Caco-2 (cell line): ENCODE results near the gene ADAMTS2. TPM values are rescaled to one million over a fixed set of nuclear protein-coding genes. Genes with fewer than 3 reads are reported as not detected.
A peak's percentile ranks its signal among the peaks of the same experiment; 100 is the strongest.

ENCODE experiments used
- BruUV-seq: library from RNA; stranded (reverse); fragments of 400-500 nt; replicated peaks from 2 replicates; lab custom pipeline; 2021; lab: Mats Ljungman, UMichigan
- CTCF ChIA-PET: fragments of 300-600 bp; sonication (Branson Sonifier 250); formaldehyde crosslinking; loops from one replicate; lab custom pipeline; 2022; ENCODE audit warnings: antibody characterized with exemption; lab: Charles Lee
- POLR2A ChIA-PET: fragments of 300-600 bp; sonication (Branson Sonifier 250); formaldehyde crosslinking; loops from one replicate; lab custom pipeline; 2022; ENCODE audit warnings: antibody characterized with exemption; lab: Charles Lee
- DNase-seq, 2 experiments: peaks; one replicate each; pipeline versions ENCODE4 v3.0.0 to v3.0.0-alpha.2; 2020 to 2022
- H3K27me3 ChIP-seq: replicated peaks from 2 replicates; pipeline ENCODE4 v1.6.0; 2011; ENCODE audit warnings: low read length; ENCODE audit not compliant: control insufficient read depth, insufficient read depth
- H3K36me3 ChIP-seq: 2 replicates; pipeline ENCODE4 v1.5.1; 2011; ENCODE audit warnings: low read length; ENCODE audit not compliant: control insufficient read depth, insufficient read depth
- H3K4me1 ChIP-seq: fragments of 250-450 bp; sonication (Bioruptor Pico); 2 replicates; pipeline ENCODE4 v1.5.1; 2020; ENCODE audit warnings: mild to moderate bottlenecking
- H3K4me3 ChIP-seq: 2 replicates; pipeline ENCODE4 v1.5.1; 2011; ENCODE audit warnings: low read depth, mild to moderate bottlenecking, control low read depth, low read length
- H3K9me3 ChIP-seq: fragments of 250-450 bp; sonication (Bioruptor Pico); 2 replicates; pipeline ENCODE4 v1.5.1; 2020; ENCODE audit warnings: mild to moderate bottlenecking, moderate library complexity
- H3K27ac Mint-ChIP-seq: one replicate; pipeline ENCODE4 v1.8.0; 2022; ENCODE audit warnings: mixed read lengths; ENCODE audit not compliant: unreplicated experiment
- H3K27me3 Mint-ChIP-seq: one replicate; pipeline ENCODE4 v1.8.0; 2022; ENCODE audit warnings: mixed read lengths; ENCODE audit not compliant: insufficient read depth, unreplicated experiment
- H3K36me3 Mint-ChIP-seq: one replicate; pipeline ENCODE4 v1.8.0; 2022; ENCODE audit warnings: mild to moderate bottlenecking, mixed read lengths; ENCODE audit not compliant: insufficient read depth, unreplicated experiment
- H3K4me1 Mint-ChIP-seq: one replicate; pipeline ENCODE4 v1.8.0; 2022; ENCODE audit warnings: low read depth, mixed read lengths; ENCODE audit not compliant: unreplicated experiment
- H3K4me3 Mint-ChIP-seq: one replicate; pipeline ENCODE4 v1.8.0; 2022; ENCODE audit warnings: mild to moderate bottlenecking, moderate library complexity, mixed read lengths; ENCODE audit not compliant: unreplicated experiment
- H3K9me3 Mint-ChIP-seq: one replicate; pipeline ENCODE4 v1.8.0; 2022; ENCODE audit warnings: mixed read lengths; ENCODE audit not compliant: unreplicated experiment
- CTCF ChIP-seq, 2 experiments: fragments of 200-600 bp in 1 of 2; IDR thresholded peaks; 1 replicate in 1 of 2; 2 replicates in 1 of 2; pipeline versions ENCODE4 v1.5.1 to v1.8.0; 2011 to 2022; ENCODE audit warnings: antibody characterized with exemption in 1 of 2, control low read depth in 1 of 2, inconsistent platforms in 1 of 2, low read depth in 1 of 2, low read length in 1 of 2, mild to moderate bottlenecking in 1 of 2, moderate library complexity in 1 of 2; ENCODE audit not compliant: insufficient read depth in 1 of 2, severe bottlenecking in 1 of 2, unreplicated experiment in 1 of 2
- intact Hi-C: fragments of 100-400 bp; cut with micrococcal nuclease; formaldehyde crosslinking; loops from one replicate; pipeline ENCODE4 v1.10.0; 2022; ENCODE audit not compliant: unreplicated experiment
- total RNA-seq: library from RNA; stranded (reverse); gene quantifications from 2 replicates; pipeline ENCODE4 v1.2.3, GENCODE V29; 2022

Gene ADAMTS2
- total RNA-seq, 1 experiment from 2014 or later = 0.05 TPM

GRCh38 chr5:179319123-179319522, 26.1 kb downstream of the ADAMTS2 start:
- no peaks in the 10 kb centered on the region for H3K4me1 Mint-ChIP-seq
- H3K4me3 Mint-ChIP-seq = no peak overlapping the region
- no peak for TF ChIP-seq CTCF (IDR thresholded peaks at IDR 0.05; ENCODE audit: insufficient read depth in 1 of 2, low read depth in 1 of 2, low read length in 1 of 2, severe bottlenecking in 1 of 2, unreplicated experiment in 1 of 2)
- no peaks in the 10 kb centered on the region for H3K27me3 ChIP-seq
- no peak overlapping the region for H3K4me3 ChIP-seq
- intact Hi-C loops = no loop called here
- no peaks in the 10 kb centered on the region for H3K9me3 ChIP-seq
- peak in 1 of 2 experiments; percentile 17 for DNase-seq
- H3K27me3 Mint-ChIP-seq = no peaks in the 10 kb centered on the region
- no peak overlapping the region for H3K27ac Mint-ChIP-seq
- no peaks in the 10 kb centered on the region for H3K36me3 ChIP-seq
- ChIA-PET POLR2A (no interaction called here), CTCF (no interaction called here)
- H3K36me3 Mint-ChIP-seq = no peaks in the 10 kb centered on the region
- peaks cover 11% of the 10 kb centered on the region for H3K9me3 Mint-ChIP-seq
- no peaks in the 10 kb centered on the region for H3K4me1 ChIP-seq
- no TSS peak for BruUV-seq

GRCh38 chr5:179318221-179318955, 26.9 kb downstream of the ADAMTS2 start:
- ChIA-PET POLR2A (no interaction called here), CTCF (no interaction called here)
- Mint-ChIP-seq H3K4me3 (no peak overlapping the region), H3K27ac (no peak overlapping the region), H3K4me1 (no peaks in the 10 kb centered on the region), H3K27me3 (no peaks in the 10 kb centered on the region), H3K36me3 (no peaks in the 10 kb centered on the region), H3K9me3 (peaks cover 11% of the 10 kb centered on the region)
- H3K36me3 ChIP-seq = no peaks in the 10 kb centered on the region
- no peaks in the 10 kb centered on the region for H3K27me3 ChIP-seq
- intact Hi-C loops = no loop called here
- no peak for TF ChIP-seq CTCF (IDR thresholded peaks at IDR 0.05; ENCODE audit: insufficient read depth in 1 of 2, low read depth in 1 of 2, low read length in 1 of 2, severe bottlenecking in 1 of 2, unreplicated experiment in 1 of 2)
- no TSS peak for BruUV-seq
- H3K4me1 ChIP-seq = no peaks in the 10 kb centered on the region
- no peak overlapping the region for H3K4me3 ChIP-seq
- no peaks in the 10 kb centered on the region for H3K9me3 ChIP-seq
- DNase-seq = peak in 1 of 2 experiments; percentile 18

- Histone ChIP-seq H3K36me3 (no peaks in the 10 kb centered on the region), H3K27me3 (no peaks in the 10 kb centered on the region), H3K4me3 (no peak overlapping the region), H3K9me3 (no peaks in the 10 kb centered on the region; the same call in 1 of the 2 replicates), H3K4me1 (no peaks in the 10 kb centered on the region)
- H3K27me3 Mint-ChIP-seq = no peaks in the 10 kb centered on the region
- ChIA-PET CTCF (no interaction called here), POLR2A (no interaction called here)
- no peak overlapping the region for H3K4me3 Mint-ChIP-seq
- no peak for TF ChIP-seq CTCF (IDR thresholded peaks at IDR 0.05; ENCODE audit: insufficient read depth in 1 of 2, low read depth in 1 of 2, low read length in 1 of 2, severe bottlenecking in 1 of 2, unreplicated experiment in 1 of 2)
- no peaks in the 10 kb centered on the region for H3K36me3 Mint-ChIP-seq
- no TSS peak for BruUV-seq
- peak in 1 of 2 experiments; percentile 19 for DNase-seq
- no peak overlapping the region for H3K27ac Mint-ChIP-seq
- H3K4me1 Mint-ChIP-seq = no peaks in the 10 kb centered on the region
- intact Hi-C loops = no loop called here
- peaks cover 16% of the 10 kb centered on the region for H3K9me3 Mint-ChIP-seq
These were observed 27.6 kb downstream of the ADAMTS2 start for GRCh38 chr5:179317411-179318220.
